ENCODE measurements around the gene ARF5.
"Not testable (repeated sequence)": the region's sequence is repeated elsewhere in the genome, so short reads cannot be mapped to it uniquely, and the experiment has no call there.

DNA sequence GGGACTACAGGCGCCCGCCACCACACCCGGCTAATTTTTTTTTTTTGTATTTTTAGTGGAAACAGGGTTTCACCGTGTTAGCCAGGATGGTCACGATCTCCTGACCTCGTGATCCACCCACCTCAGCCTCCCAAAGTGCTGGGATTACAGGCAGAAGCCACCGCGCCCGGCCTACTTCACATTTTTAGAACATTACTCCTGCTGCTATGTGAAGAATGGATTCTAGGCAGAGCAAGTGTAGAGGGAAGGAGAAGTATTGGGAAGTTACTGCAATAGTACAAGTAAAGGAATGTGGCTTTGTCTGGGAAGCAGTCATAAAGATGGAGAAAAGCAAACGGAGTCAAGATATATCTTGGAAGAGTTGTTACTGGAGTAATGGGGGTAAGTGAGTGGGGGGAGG lies 47.8 kb upstream of the ARF5 start:
- TF ChIP-seq, protein P1, sequence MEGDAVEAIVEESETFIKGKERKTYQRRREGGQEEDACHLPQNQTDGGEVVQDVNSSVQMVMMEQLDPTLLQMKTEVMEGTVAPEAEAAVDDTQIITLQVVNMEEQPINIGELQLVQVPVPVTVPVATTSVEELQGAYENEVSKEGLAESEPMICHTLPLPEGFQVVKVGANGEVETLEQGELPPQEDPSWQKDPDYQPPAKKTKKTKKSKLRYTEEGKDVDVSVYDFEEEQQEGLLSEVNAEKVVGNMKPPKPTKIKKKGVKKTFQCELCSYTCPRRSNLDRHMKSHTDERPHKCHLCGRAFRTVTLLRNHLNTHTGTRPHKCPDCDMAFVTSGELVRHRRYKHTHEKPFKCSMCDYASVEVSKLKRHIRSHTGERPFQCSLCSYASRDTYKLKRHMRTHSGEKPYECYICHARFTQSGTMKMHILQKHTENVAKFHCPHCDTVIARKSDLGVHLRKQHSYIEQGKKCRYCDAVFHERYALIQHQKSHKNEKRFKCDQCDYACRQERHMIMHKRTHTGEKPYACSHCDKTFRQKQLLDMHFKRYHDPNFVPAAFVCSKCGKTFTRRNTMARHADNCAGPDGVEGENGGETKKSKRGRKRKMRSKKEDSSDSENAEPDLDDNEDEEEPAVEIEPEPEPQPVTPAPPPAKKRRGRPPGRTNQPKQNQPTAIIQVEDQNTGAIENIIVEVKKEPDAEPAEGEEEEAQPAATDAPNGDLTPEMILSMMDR (IDR thresholded peaks at IDR 0.05 in 8 of 11, conservative IDR thresholded peaks at IDR 0.05 in 3 of 11): not testable (repeated sequence)
- not testable (repeated sequence) for TF ChIP-seq POLR2AphosphoS5, POLR2A (IDR thresholded peaks at IDR 0.05)
